ENCODE data around the gene PCDHGA8.

- TF ChIP-seq CTCF (IDR thresholded peaks at IDR 0.05) = no peak
- TF ChIP-seq POLR2A (IDR thresholded peaks at IDR 0.05) = no peak
These were observed 17.3 kb downstream of the PCDHGA8 start for GRCh38 chr5:141409598-141410306.

All from heart left ventricle (tissue), 13 donors.